ENCODE results near the gene GPR37L1.

Gene GPR37L1

GRCh38 chr1:202123336-202123813, 658 bp downstream of the GPR37L1 start:
- no peak overlapping the region for H3K27ac Mint-ChIP-seq

GRCh38 chr1:202124142-202124541, 1.4 kb downstream of the GPR37L1 start:
- Mint-ChIP-seq H3K27ac (no peak overlapping the region), H3K9me3 (no peaks in the 10 kb centered on the region), H3K4me1 (ENCODE audit: low read depth) (peaks cover 1% of the 10 kb centered on the region), H3K27me3 (ENCODE audit: low read depth) (peaks cover 4% of the 10 kb centered on the region), H3K36me3 (ENCODE audit: low read depth) (no peaks in the 10 kb centered on the region), H3K4me3 (no peak overlapping the region)

More at GRCh38 chr1:202123336-202123813, 658 bp downstream of the GPR37L1 start:
- H3K4me1 Mint-ChIP-seq (ENCODE audit: low read depth) = peaks cover 1% of the 10 kb centered on the region
- H3K4me3 Mint-ChIP-seq = no peak overlapping the region
- peaks cover 4% of the 10 kb centered on the region for H3K27me3 Mint-ChIP-seq (ENCODE audit: low read depth)
- no peaks in the 10 kb centered on the region for H3K36me3 Mint-ChIP-seq (ENCODE audit: low read depth)
- H3K9me3 Mint-ChIP-seq = no peaks in the 10 kb centered on the region

GRCh38 chr1:202125611-202126010, 2.9 kb downstream of the GPR37L1 start:
- H3K9me3 Mint-ChIP-seq = no peaks in the 10 kb centered on the region
- no peak overlapping the region for H3K4me3 Mint-ChIP-seq
- no peak overlapping the region for H3K27ac Mint-ChIP-seq
- H3K27me3 Mint-ChIP-seq (ENCODE audit: low read depth) = peaks cover 4% of the 10 kb centered on the region
- peaks cover 1% of the 10 kb centered on the region for H3K4me1 Mint-ChIP-seq (ENCODE audit: low read depth)
- no peaks in the 10 kb centered on the region for H3K36me3 Mint-ChIP-seq (ENCODE audit: low read depth)

GRCh38 chr1:202126426-202126825, 3.7 kb downstream of the GPR37L1 start:
- Mint-ChIP-seq H3K4me1 (ENCODE audit: low read depth) (no peaks in the 10 kb centered on the region), H3K4me3 (no peak overlapping the region), H3K27me3 (ENCODE audit: low read depth) (peaks cover 4% of the 10 kb centered on the region), H3K9me3 (no peaks in the 10 kb centered on the region), H3K36me3 (ENCODE audit: low read depth) (no peaks in the 10 kb centered on the region), H3K27ac (no peak overlapping the region)

GRCh38 chr1:202127061-202127460, 4.3 kb downstream of the GPR37L1 start:
- no peaks in the 10 kb centered on the region for H3K9me3 Mint-ChIP-seq
- H3K4me1 Mint-ChIP-seq (ENCODE audit: low read depth) = peaks cover 4% of the 10 kb centered on the region
- H3K36me3 Mint-ChIP-seq (ENCODE audit: low read depth) = no peaks in the 10 kb centered on the region
- no peak overlapping the region for H3K4me3 Mint-ChIP-seq
- H3K27ac Mint-ChIP-seq = no peak overlapping the region
- H3K27me3 Mint-ChIP-seq (ENCODE audit: low read depth) = peaks cover 4% of the 10 kb centered on the region

GRCh38 chr1:202127836-202128622, 5.3 kb downstream of the GPR37L1 start:
- H3K36me3 Mint-ChIP-seq (ENCODE audit: low read depth) = peaks cover 4% of the 10 kb centered on the region
- no peaks in the 10 kb centered on the region for H3K9me3 Mint-ChIP-seq
- peaks cover 4% of the 10 kb centered on the region for H3K27me3 Mint-ChIP-seq (ENCODE audit: low read depth)
- peaks cover 4% of the 10 kb centered on the region for H3K4me1 Mint-ChIP-seq (ENCODE audit: low read depth)
- no peak overlapping the region for H3K27ac Mint-ChIP-seq
- H3K4me3 Mint-ChIP-seq = no peak overlapping the region

GRCh38 chr1:202129453-202130296, 7.0 kb downstream of the GPR37L1 start:
- H3K27ac Mint-ChIP-seq = no peak overlapping the region
- H3K27me3 Mint-ChIP-seq (ENCODE audit: low read depth) = peaks cover 4% of the 10 kb centered on the region
- no peaks in the 10 kb centered on the region for H3K9me3 Mint-ChIP-seq
- peaks cover 8% of the 10 kb centered on the region for H3K36me3 Mint-ChIP-seq (ENCODE audit: low read depth)
- peaks cover 4% of the 10 kb centered on the region for H3K4me1 Mint-ChIP-seq (ENCODE audit: low read depth)
- H3K4me3 Mint-ChIP-seq = no peak overlapping the region

- H3K9me3 Mint-ChIP-seq = no peaks in the 10 kb centered on the region
- H3K27me3 Mint-ChIP-seq (ENCODE audit: low read depth) = peaks cover 4% of the 10 kb centered on the region
- no peak overlapping the region for H3K27ac Mint-ChIP-seq
- H3K36me3 Mint-ChIP-seq (ENCODE audit: low read depth) = peaks cover 11% of the 10 kb centered on the region
- H3K4me1 Mint-ChIP-seq (ENCODE audit: low read depth) = peaks cover 4% of the 10 kb centered on the region
- no peak overlapping the region for H3K4me3 Mint-ChIP-seq
Observed at GRCh38 chr1:202130297-202130721, 7.6 kb downstream of the GPR37L1 start.

- Mint-ChIP-seq H3K9me3 (no peaks in the 10 kb centered on the region), H3K27ac (no peak overlapping the region), H3K36me3 (ENCODE audit: low read depth) (peaks cover 11% of the 10 kb centered on the region), H3K4me3 (no peak overlapping the region), H3K4me1 (ENCODE audit: low read depth) (peaks cover 4% of the 10 kb centered on the region), H3K27me3 (ENCODE audit: low read depth) (peaks cover 4% of the 10 kb centered on the region)
Observed at GRCh38 chr1:202130816-202131522, 8.3 kb downstream of the GPR37L1 start.

GRCh38 chr1:202131956-202132821, 9.5 kb downstream of the GPR37L1 start:
- Mint-ChIP-seq H3K4me1 (ENCODE audit: low read depth) (peaks cover 4% of the 10 kb centered on the region), H3K4me3 (no peak overlapping the region), H3K27me3 (ENCODE audit: low read depth) (peaks cover 1% of the 10 kb centered on the region), H3K27ac (no peak overlapping the region), H3K36me3 (ENCODE audit: low read depth) (peaks cover 11% of the 10 kb centered on the region), H3K9me3 (no peaks in the 10 kb centered on the region)

GRCh38 chr1:202133001-202133400, 10.3 kb downstream of the GPR37L1 start:
- Mint-ChIP-seq H3K9me3 (no peaks in the 10 kb centered on the region), H3K27me3 (ENCODE audit: low read depth) (no peaks in the 10 kb centered on the region), H3K4me3 (no peak overlapping the region), H3K4me1 (ENCODE audit: low read depth) (peaks cover 4% of the 10 kb centered on the region), H3K27ac (no peak overlapping the region), H3K36me3 (ENCODE audit: low read depth) (peaks cover 11% of the 10 kb centered on the region)

- no peaks in the 10 kb centered on the region for H3K9me3 Mint-ChIP-seq
Observed at GRCh38 chr1:202133496-202133895, 10.8 kb downstream of the GPR37L1 start.

GRCh38 chr1:202133989-202134388, 11.3 kb downstream of the GPR37L1 start:
- no peak overlapping the region for H3K27ac Mint-ChIP-seq
- H3K4me3 Mint-ChIP-seq = no peak overlapping the region
- peaks cover 7% of the 10 kb centered on the region for H3K4me1 Mint-ChIP-seq (ENCODE audit: low read depth)
- no peaks in the 10 kb centered on the region for H3K27me3 Mint-ChIP-seq (ENCODE audit: low read depth)
- peaks cover 14% of the 10 kb centered on the region for H3K36me3 Mint-ChIP-seq (ENCODE audit: low read depth)
- H3K9me3 Mint-ChIP-seq = no peaks in the 10 kb centered on the region

More at GRCh38 chr1:202133496-202133895, 10.8 kb downstream of the GPR37L1 start:
- H3K36me3 Mint-ChIP-seq (ENCODE audit: low read depth) = peaks cover 14% of the 10 kb centered on the region
- no peak overlapping the region for H3K4me3 Mint-ChIP-seq
- peaks cover 7% of the 10 kb centered on the region for H3K4me1 Mint-ChIP-seq (ENCODE audit: low read depth)
- no peaks in the 10 kb centered on the region for H3K27me3 Mint-ChIP-seq (ENCODE audit: low read depth)
- no peak overlapping the region for H3K27ac Mint-ChIP-seq

All from T-helper 1 cell treated with Interleukin-12 subunit alpha and Interleukin-12 subunit beta and Interleukin-4 antibody, amounts not matched to agents 30 μg/mL and 1 μg/mL, for 36 hours (primary cell).